WTC11 (cell line): ENCODE data around the gene CRYGS. TPM values are rescaled to one million over a fixed set of nuclear protein-coding genes. Genes with fewer than 3 reads are reported as not detected.
A peak's percentile ranks its signal among the peaks of the same experiment; 100 is the strongest.

Experiments
- ATF6 ChIP-seq: sonication (generic); formaldehyde crosslinking; IDR thresholded peaks from 2 replicates; pipeline ENCODE4 v1.8.1; 2023; ENCODE audit warnings: mild to moderate bottlenecking, missing genetic modification reagents
- CREB1 ChIP-seq: sonication (generic); formaldehyde crosslinking; IDR thresholded peaks from 2 replicates; pipeline ENCODE4 v1.8.0; 2023; ENCODE audit warnings: mild to moderate bottlenecking, missing genetic modification reagents
- CTCF ChIP-seq: fragments of 200-600 bp; IDR thresholded peaks from 2 replicates; pipeline ENCODE4 v1.8.0; 2022; ENCODE audit warnings: antibody characterized with exemption
- E2F1 ChIP-seq: sonication (generic); formaldehyde crosslinking; IDR thresholded peaks from 2 replicates; pipeline ENCODE4 v1.8.0; 2022; ENCODE audit warnings: mild to moderate bottlenecking, missing genetic modification reagents
- E2F5 ChIP-seq: sonication (generic); formaldehyde crosslinking; IDR thresholded peaks from 2 replicates; pipeline ENCODE4 v1.8.1; 2022; ENCODE audit warnings: mild to moderate bottlenecking, moderate library complexity, missing genetic modification reagents
- EMX1 ChIP-seq: fragments of 250-450 bp; sonication (Bioruptor Pico); IDR thresholded peaks from 2 replicates; pipeline ENCODE4 v1.8.0; 2021; ENCODE audit warnings: mild to moderate bottlenecking
- ERG ChIP-seq: fragments of 250-450 bp; sonication (Bioruptor Pico); IDR thresholded peaks from 2 replicates; pipeline ENCODE4 v1.8.0; 2021; ENCODE audit warnings: mild to moderate bottlenecking
- ETV6 ChIP-seq: sonication (generic); formaldehyde crosslinking; IDR thresholded peaks from 2 replicates; pipeline ENCODE4 v1.8.1; 2022; ENCODE audit warnings: mild to moderate bottlenecking, missing genetic modification reagents
- FOXP1 ChIP-seq: sonication (generic); formaldehyde crosslinking; IDR thresholded peaks from 2 replicates; pipeline ENCODE4 v1.8.0; 2022; ENCODE audit warnings: missing genetic modification reagents, mild to moderate bottlenecking, moderate library complexity, borderline replicate concordance
- GTF2I ChIP-seq: fragments of 250-450 bp; sonication (Bioruptor Pico); conservative IDR thresholded peaks from 2 replicates; pipeline ENCODE4 v1.4.0; 2021; ENCODE audit warnings: mild to moderate bottlenecking
- HMGA2 ChIP-seq: fragments of 250-450 bp; sonication (Bioruptor Pico); IDR thresholded peaks from 2 replicates; pipeline ENCODE4 v1.4.0; 2021; ENCODE audit warnings: mild to moderate bottlenecking, moderate library complexity
- HMGXB4 ChIP-seq: sonication (generic); formaldehyde crosslinking; IDR thresholded peaks from 2 replicates; pipeline ENCODE4 v1.8.1; 2023; ENCODE audit warnings: mild to moderate bottlenecking, moderate library complexity, missing genetic modification reagents
- MAX ChIP-seq: sonication (generic); formaldehyde crosslinking; IDR thresholded peaks from 2 replicates; pipeline ENCODE4 v1.8.0; 2022; ENCODE audit warnings: mild to moderate bottlenecking, missing genetic modification reagents
- NFYB ChIP-seq: sonication (generic); formaldehyde crosslinking; conservative IDR thresholded peaks from 2 replicates; pipeline ENCODE4 v1.8.0; 2022; ENCODE audit warnings: low read depth, missing genetic modification reagents
- NR3C1 ChIP-seq: sonication (generic); formaldehyde crosslinking; conservative IDR thresholded peaks from 2 replicates; pipeline ENCODE4 v1.8.1; 2023; ENCODE audit warnings: low read depth, mild to moderate bottlenecking, missing genetic modification reagents
- RELA ChIP-seq: sonication (generic); formaldehyde crosslinking; IDR thresholded peaks from 2 replicates; pipeline ENCODE4 v1.8.1; 2022; ENCODE audit warnings: missing genetic modification reagents, mild to moderate bottlenecking, borderline replicate concordance
- RORB ChIP-seq: fragments of 250-450 bp; sonication (Bioruptor Pico); IDR thresholded peaks from 2 replicates; pipeline ENCODE4 v1.9.0; 2021; ENCODE audit warnings: mild to moderate bottlenecking
- SOX15 ChIP-seq: fragments of 250-450 bp; sonication (Bioruptor Pico); IDR thresholded peaks from 2 replicates; pipeline ENCODE4 v1.9.0; 2021; ENCODE audit warnings: mild to moderate bottlenecking
- SP1 ChIP-seq: sonication (generic); formaldehyde crosslinking; conservative IDR thresholded peaks from 2 replicates; pipeline ENCODE4 v1.8.1; 2022; ENCODE audit warnings: missing genetic modification reagents
- TCF7 ChIP-seq: sonication (generic); formaldehyde crosslinking; IDR thresholded peaks from 2 replicates; pipeline ENCODE4 v1.8.0; 2022; ENCODE audit warnings: mild to moderate bottlenecking, low read depth, missing genetic modification reagents, moderate library complexity
- TP53 ChIP-seq: sonication (generic); formaldehyde crosslinking; IDR thresholded peaks from 2 replicates; pipeline ENCODE4 v1.8.1; 2023; ENCODE audit warnings: mild to moderate bottlenecking, missing genetic modification reagents
- ZBTB21 ChIP-seq: sonication (generic); formaldehyde crosslinking; IDR thresholded peaks from 2 replicates; pipeline ENCODE4 v1.8.1; 2023; ENCODE audit warnings: mild to moderate bottlenecking, missing genetic modification reagents, borderline replicate concordance
- ZBTB43 ChIP-seq: sonication (generic); formaldehyde crosslinking; IDR thresholded peaks from 2 replicates; pipeline ENCODE4 v1.8.1; 2023; ENCODE audit warnings: mild to moderate bottlenecking, missing genetic modification reagents
- ZNF138 ChIP-seq: sonication (generic); formaldehyde crosslinking; conservative IDR thresholded peaks from 2 replicates; pipeline ENCODE4 v1.8.1; 2022; ENCODE audit warnings: mild to moderate bottlenecking, moderate library complexity, missing genetic modification reagents
- ZNF396 ChIP-seq: fragments of 250-450 bp; sonication (Bioruptor Pico); IDR thresholded peaks from 2 replicates; pipeline ENCODE4 v1.8.0; 2021; ENCODE audit warnings: mild to moderate bottlenecking, moderate library complexity, borderline replicate concordance
- ZNF512 ChIP-seq: sonication (generic); formaldehyde crosslinking; IDR thresholded peaks from 2 replicates; pipeline ENCODE4 v1.8.1; 2022; ENCODE audit warnings: missing genetic modification reagents, borderline replicate concordance
- total RNA-seq: library from RNA; stranded (reverse); gene quantifications from 3 replicates; pipeline ENCODE4 v1.2.3, GENCODE V29; 2021

Gene CRYGS
- total RNA-seq, 1 experiment from 2014 or later = 1.7 TPM

GRCh38 chr3:186567072-186567921 is 23.1 kb upstream of the CRYGS start, which contains the start of gene TBCCD1 (continued):
- TF ChIP-seq CREB1 (CRISPR knock-in tag) = no peak
- no peak for TF ChIP-seq EMX1
- no peak for TF ChIP-seq ZBTB43 (CRISPR knock-in tag)
- TF ChIP-seq TCF7 (CRISPR knock-in tag) = no peak
- TF ChIP-seq ZNF396 = no peak
- TF ChIP-seq ZNF138 (CRISPR knock-in tag) = no peak
- no peak for TF ChIP-seq GTF2I (CRISPR knock-in tag)
- no peak for TF ChIP-seq RELA (CRISPR knock-in tag)
- TF ChIP-seq CTCF = no peak
- peak; percentile 93 for TF ChIP-seq E2F5 (CRISPR knock-in tag)
- no peak for TF ChIP-seq ZBTB21
- TF ChIP-seq ERG (CRISPR knock-in tag) = no peak
- TF ChIP-seq HMGA2 (CRISPR knock-in tag) = no peak
- 0 out of 2 replicates have a peak, but pooled peaks have one; percentile 60 for TF ChIP-seq E2F1 (CRISPR knock-in tag)
- TF ChIP-seq TP53 (CRISPR knock-in tag) = no peak
- TF ChIP-seq NFYB = peak; percentile 36; the same call in 1 of the 2 replicates
- TF ChIP-seq SP1 (CRISPR knock-in tag) = peak; percentile 91
- TF ChIP-seq NR3C1 = 0 out of 2 replicates have a peak, but pooled peaks have one; percentile 70
- TF ChIP-seq SOX15 (CRISPR knock-in tag) = no peak
- no peak for TF ChIP-seq RORB (CRISPR knock-in tag)
- TF ChIP-seq ETV6 = peak; percentile 65
- no peak for TF ChIP-seq ZNF512 (CRISPR knock-in tag)
- TF ChIP-seq FOXP1 (CRISPR knock-in tag) = peak; percentile 96
- TF ChIP-seq ATF6 (CRISPR knock-in tag) = no peak
- TF ChIP-seq HMGXB4 = peak; percentile 61; the same call in 1 of the 2 replicates
- TF ChIP-seq MAX = peak; percentile 31; the same call in 1 of the 2 replicates
